GM19463 (cell line): ENCODE results near the gene LGALS14.
"Not testable (repeated sequence)": the region's sequence is repeated elsewhere in the genome, so short reads cannot be mapped to it uniquely, and the experiment has no call there.

Experiments
- ATAC-seq: cut with Tn5 transposase; IDR thresholded peaks from one replicate; pipeline ENCODE4 v1.9.1; 2021; ENCODE audit warnings: mild to moderate bottlenecking, moderate library complexity; ENCODE audit not compliant: unreplicated experiment

LGALS14 gene

DNA sequence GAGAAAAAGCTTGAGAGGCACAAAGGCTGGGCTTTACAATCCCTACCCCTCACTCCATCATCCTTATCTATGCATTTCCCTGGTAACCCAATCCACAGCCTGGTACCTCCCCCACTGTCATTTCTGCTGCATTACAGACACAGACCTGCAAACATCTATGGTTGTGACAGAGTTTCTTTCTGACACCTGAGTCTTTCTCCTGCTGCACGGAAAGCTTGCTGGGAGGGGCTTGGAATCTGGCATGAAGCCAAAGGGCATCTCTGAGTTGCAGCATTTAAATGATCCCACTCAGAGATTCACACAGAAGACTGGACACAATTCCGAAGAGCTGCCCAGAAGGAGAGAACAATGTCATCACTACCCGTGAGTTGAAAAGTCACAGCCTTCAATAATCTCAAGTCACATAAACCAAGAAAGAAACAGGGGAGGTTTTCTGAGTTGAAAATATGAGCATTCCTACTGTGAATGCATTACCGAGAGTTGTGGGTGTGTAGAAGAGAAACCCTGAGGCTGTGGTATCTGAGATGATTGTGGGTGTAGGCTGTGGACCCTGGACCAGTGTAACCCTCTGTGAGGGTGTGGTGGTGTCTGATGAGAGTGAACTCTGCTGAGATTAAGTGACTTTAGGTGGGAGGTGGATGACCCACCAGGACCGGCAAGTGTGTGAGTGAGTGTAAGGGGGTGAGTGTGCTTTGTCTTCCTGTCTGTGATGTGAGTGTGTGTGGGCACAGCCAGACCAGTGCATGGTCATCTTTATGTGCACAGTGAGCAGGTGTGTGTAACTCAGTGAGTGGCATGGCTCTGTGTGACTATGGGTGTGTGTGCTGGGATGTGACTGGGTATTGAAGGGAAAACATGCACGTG, at the start of gene LGALS14:
Gene LGALS14, plus strand, starts transcription at position 301 of the 864 bp plus-strand sequence. Its CDS starts 48 bp downstream, at position 349.
- ATAC-seq = no peak

GRCh38 chr19:39655613-39656012, 48.7 kb upstream of the LGALS14 start, which contains the start of gene LGALS16:
LGALS16 (plus strand) TSS chr19:39655913; CDS start chr19:39655962, 49 bp downstream.
- ATAC-seq = no peak

DNA sequence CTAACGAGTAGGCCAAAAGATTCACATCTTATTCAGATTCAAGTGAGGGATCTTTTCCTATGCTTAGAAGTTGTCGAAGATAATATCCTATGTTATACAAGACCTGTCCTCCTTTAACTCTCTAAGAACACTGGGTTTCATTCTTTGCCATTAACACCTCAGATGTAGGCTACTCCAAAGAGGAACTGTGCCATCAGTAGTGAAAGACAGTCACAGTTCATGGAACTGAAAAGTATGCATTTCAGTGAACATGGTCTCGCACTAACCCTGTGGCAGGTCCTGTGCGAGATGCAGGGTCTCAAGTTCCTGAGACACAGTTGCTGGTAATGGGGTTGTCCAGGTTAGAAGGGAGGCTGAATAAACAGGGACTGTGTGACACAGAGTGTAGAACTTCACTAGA, 44.5 kb upstream of the LGALS14 start:
- no peak for ATAC-seq

DNA sequence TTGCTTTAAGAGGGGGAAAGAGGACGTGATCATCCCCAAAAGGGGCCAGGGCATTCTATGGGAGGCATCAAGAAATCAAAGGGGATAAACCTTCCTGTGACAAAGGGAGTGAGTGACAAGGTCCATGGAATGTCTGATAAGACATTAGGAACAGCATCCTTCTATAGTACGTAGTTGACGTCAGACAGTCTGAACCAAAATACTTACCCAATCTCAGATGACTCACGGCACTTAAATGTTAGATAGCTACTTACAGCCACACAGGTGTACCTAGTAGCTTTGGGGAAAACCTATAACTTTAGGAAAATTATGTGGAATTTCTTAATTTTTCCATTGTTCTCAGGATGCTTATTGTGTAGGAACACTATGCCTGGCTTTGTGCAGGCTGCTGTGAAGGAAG, 43.6 kb upstream of the LGALS14 start:
- no peak for ATAC-seq

DNA sequence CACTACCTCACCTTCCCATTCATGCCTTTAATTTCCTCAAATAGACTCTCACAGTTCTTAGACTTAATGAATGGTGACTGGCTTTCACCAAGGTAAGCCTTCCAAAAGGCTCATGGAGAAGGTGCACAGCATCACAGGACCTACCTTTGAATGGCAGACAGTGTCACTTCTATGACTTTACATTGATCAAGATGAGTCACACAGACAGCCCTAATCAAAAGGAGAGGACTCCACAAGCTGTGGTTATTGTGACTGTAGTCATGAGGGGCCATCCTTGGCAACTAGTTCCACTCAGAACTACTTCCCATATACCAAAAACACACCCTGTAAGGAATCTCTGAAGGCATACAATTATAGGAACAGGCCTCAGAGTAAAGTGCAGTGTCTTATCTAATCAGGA, 42.7 kb upstream of the LGALS14 start:
- ATAC-seq = no peak

DNA sequence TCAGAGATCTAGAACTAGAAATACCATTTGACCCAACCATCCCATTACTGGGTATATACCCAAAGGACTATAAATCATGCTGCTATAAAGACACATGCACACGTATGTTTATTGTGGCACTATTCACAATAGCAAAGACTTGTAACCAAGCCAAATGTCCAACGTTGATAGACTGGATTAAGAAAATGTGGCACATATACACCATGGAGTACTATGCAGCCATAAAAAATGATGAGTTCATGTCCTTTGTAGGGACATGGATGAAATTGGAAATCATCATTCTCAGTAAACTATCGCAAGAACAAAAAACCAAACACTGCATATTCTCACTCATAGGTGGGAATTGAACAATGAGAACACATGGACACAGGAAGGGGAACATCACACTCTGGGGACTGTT, 34.4 kb upstream of the LGALS14 start:
- ATAC-seq = not testable (repeated sequence)

DNA sequence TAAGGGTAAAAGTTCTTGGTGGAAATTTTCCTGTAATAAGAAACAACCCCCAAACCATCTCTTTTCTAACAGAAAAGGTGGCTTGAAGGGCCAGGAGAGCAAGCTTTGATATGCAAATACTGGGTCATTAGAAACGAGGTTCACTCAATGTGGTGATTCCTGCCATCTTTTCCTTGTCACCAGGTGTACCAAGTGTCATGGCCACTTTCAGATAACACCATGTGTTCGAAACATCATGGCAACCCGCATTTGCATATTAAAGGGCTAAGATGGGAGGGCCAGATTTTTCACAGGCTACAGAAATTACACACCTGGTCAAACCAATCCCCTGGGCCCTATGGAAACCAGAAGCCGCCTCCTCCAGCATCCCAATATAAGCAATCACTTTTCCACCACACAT, 33.3 kb upstream of the LGALS14 start:
- ATAC-seq = no peak

DNA sequence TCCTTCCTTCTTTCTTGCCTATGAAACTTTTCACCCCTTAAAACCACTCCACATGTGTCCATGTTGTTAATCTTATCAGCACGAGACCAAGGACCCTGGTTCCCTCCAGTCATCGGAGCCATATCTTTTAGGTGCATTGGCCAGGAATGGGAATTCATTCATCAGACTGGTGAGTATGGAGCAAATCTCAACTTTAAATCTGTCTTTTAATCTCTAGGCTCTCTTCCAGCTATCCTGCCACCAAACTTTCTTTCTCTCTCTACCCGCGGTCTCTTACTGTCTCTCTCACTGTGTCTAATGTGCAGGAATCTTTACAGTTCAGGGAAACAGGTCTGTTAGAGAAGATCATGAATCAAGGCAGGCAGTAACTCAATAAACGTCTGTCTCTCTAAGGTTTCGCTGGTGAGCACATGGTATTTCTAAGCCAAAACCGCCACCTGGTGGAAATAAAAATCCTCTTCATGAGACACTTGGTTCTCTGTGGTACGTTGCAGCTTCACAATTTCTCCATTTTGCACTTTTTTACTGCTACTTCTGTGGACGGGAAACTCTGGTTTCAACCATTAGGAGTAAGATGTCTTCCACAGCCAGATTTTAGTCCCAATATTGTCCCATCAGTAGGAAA, 32.4 kb upstream of the LGALS14 start:
- no peak for ATAC-seq

GRCh38 chr19:39672473-39672872, 31.8 kb upstream of the LGALS14 start:
- no peak for ATAC-seq

- not testable (repeated sequence) for ATAC-seq
Observed at GRCh38 chr19:39673862-39674261, 30.4 kb upstream of the LGALS14 start.

DNA sequence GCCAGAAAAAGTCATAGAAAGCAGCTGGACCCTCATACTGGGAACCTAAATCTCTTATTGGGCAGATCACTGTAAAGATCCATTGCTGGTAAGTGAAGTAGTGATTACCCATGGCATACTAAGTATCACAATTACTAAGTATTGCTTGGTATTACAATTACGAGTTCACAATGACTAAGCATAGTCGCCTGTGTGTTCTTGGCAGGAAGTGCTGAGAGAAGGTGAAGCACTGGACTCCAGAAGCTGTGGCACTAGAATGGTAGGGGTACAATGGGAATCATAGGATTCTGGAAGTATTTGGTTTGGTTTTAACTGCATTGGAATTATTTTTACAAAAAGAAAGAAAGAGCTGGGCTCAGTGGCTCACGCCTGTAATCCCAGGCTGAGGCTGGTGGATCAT, 28.3 kb upstream of the LGALS14 start:
- ATAC-seq = no peak

- ATAC-seq = no peak
Observed at GRCh38 chr19:39677961-39678889, 26.1 kb upstream of the LGALS14 start.

DNA sequence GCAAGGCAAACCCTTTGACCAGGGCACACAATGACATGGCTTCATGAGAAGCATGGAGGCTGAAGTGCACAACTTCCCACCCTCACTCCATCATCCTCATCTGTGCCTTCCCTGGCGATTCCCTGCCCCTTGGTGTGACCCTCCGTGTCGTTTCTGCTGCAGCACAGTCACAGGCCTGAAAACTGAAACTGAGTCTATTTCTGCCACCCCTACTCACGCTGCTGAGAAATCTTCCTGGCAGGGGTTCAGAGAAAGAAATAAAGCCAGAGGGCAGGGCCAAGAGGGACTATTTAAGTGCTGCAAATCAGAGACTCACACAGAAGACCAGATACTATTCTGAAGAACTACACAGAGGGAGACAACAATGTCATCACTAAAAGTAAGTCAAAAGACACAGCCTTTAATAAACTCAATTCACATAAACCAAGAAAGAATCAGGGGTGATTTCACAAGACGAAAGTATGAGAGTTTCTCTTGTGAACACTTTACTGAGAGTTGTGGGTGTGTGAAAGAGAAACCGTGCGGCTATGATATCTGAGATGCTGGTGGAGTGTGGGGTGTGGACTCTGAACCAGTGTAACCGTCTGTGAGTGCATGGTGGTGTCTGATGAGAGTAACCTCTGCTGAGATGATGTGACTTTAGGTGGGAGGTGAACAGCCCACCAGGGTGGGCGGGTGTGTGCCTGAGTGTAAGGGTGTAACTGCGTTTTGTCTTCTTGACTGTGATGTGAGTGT, 25.1 kb upstream of the LGALS14 start:
- ATAC-seq = peak; percentile 70

DNA sequence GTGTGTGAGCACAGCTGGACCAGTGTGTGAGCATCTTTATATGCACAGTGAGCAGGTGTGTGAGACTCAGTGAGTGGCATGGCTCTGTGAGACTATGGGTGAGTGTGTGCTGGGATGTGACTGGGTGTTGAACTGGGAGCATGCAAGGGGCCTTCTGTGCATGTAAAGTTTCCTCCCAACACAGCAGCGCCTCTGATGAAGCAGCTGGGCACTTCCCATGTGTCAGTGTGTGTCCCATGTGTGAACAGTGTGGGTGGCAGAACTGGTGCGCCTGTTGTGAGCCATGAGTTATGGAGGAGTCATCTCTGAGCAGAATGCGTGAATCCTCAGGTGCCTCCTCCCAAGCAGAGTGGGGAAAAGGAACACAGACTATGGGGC, 24.5 kb upstream of the LGALS14 start:
- peak; percentile 8 for ATAC-seq

GRCh38 chr19:39680593-39680992, 23.7 kb upstream of the LGALS14 start:
- no peak for ATAC-seq

DNA sequence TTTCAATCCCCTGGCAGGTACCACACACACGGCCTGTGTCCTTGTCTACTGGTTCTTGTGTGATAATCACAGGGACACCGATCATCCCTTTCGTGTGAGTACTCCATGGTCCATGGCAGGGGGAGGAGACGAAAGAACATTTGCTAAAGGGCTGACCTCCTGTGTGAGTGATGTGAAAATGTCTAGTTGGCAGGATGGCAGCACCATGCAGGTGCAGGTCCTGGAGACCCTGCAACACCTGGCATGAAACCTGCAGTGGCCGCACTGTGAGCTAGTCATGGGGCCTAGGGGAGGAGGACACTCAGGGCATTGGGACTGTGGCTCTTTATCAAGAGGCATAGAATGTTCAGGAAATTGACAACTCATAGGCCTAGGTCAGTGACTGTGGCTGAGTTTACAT, 22.9 kb upstream of the LGALS14 start:
- no peak for ATAC-seq

GRCh38 chr19:39684267-39684666, 20.0 kb upstream of the LGALS14 start:
- no peak for ATAC-seq

DNA sequence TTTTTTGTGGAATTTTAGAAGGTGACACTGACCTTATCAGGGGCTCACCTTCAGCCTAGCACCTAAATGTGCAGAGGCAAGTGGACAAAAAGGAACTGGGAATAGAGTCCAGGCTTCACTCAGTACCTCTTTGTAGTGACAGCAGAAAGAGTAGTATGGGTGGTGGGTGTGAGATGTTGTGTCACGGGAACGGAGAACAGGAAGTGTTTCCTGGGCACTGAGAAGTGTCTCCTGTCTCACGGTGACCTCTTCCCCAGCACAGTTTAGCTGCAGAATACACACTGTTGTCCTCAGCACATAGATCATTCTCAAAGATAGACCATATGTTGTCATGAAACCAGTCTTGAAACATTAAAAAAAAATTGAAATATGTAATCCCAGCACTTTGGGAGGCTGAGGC, 17.5 kb upstream of the LGALS14 start:
- no peak for ATAC-seq

DNA sequence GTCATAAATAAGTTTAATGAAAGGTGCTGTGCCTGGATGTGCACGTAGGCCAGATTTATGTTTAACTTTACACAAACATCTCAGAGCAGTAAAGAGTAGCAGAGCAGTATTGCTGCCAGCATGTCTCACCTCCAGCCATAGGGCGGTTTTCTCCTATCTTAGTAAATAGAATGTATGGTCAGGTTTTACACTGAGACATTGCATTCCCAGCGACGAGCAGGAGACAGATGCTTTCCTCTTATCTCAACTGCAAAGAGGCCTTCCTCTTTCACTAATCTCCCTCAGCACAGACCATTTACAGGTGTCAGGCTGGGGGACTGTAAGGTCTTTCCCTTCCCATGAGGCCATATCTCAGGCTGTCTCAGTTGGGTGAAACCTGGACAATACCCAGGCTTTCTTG, 15.6 kb upstream of the LGALS14 start:
- ATAC-seq = not testable (repeated sequence)

DNA sequence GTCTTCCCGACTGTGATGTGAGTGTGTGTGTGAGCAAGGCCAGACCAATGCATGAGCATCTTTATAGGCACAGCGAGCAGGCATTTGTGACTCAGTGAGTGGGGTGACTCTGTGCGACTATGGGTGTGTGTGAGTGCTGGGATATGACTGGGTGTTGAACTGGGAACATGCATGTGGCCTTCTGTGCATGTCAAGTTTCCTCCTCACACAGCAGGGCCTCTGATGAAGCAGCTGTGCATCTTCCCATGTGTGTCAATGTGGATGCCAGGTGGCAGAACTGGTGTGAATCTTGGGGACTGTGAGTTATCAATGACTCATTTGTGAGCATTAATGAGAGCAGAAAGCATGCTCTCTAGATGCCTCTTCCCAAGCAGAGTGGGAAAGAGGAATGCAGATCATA, 12.1 kb upstream of the LGALS14 start:
- ATAC-seq = no peak

DNA sequence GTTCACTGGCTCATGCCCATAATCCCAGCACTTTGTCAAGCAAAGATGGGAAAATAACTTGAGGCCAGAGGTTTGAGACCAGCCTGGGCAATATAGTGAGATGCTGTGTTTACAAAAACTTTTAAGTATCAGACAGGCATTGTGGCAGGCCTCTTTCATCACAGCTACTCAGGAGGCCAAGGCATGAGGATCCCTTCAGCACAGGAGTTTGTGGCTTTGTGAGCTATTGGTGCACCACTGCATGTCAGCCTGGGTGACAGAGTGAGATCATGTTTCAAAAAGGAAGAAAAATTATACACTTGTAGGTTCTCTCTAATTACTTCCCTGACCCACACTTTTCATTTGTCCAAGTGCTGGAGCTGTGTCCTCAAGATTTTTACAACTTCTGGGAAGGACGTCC, 11.5 kb upstream of the LGALS14 start:
- ATAC-seq = no peak
